GM23338 (cell line): ENCODE results near the gene RAMP3.
"Not testable (repeated sequence)": the region's sequence is repeated elsewhere in the genome, so short reads cannot be mapped to it uniquely, and the experiment has no call there.

Source experiments
- CREB1 ChIP-seq: fragments of 250-450 bp; sonication (Bioruptor Pico); IDR thresholded peaks from 2 replicates; pipeline ENCODE4 v1.5.0; 2020; ENCODE audit warnings: low read depth, mild to moderate bottlenecking, moderate library complexity
- ETS1 ChIP-seq: IDR thresholded peaks from 2 replicates; pipeline ENCODE4 v1.6.1; 2016; ENCODE audit warnings: antibody characterized with exemption
- EZH2 ChIP-seq: fragments of 200-600 bp; sonication (generic); IDR thresholded peaks from one replicate; pipeline ENCODE4 v1.8.0; 2017; ENCODE audit warnings: antibody characterized with exemption, mild to moderate bottlenecking, low read depth; ENCODE audit not compliant: unreplicated experiment
- EZH2phosphoT487 ChIP-seq: fragments of 200-600 bp; sonication (generic); IDR thresholded peaks from one replicate; pipeline ENCODE4 v1.8.1; 2018; ENCODE audit warnings: antibody characterized with exemption; ENCODE audit not compliant: unreplicated experiment
- JUNB ChIP-seq: IDR thresholded peaks from one replicate; pipeline ENCODE4 v1.6.1; 2016; ENCODE audit warnings: antibody characterized with exemption; ENCODE audit not compliant: unreplicated experiment
- NANOG ChIP-seq: IDR thresholded peaks from 2 replicates; pipeline ENCODE4 v1.6.1; 2016; ENCODE audit warnings: antibody characterized with exemption, borderline replicate concordance
- POLR2AphosphoS5 ChIP-seq: IDR thresholded peaks from 2 replicates; pipeline ENCODE4 v1.6.1; 2016; ENCODE audit warnings: antibody characterized with exemption, low read depth
- REST ChIP-seq: IDR thresholded peaks from one replicate; pipeline ENCODE4 v1.6.1; 2018; ENCODE audit warnings: antibody characterized with exemption; ENCODE audit not compliant: unreplicated experiment
- ZNF114 ChIP-seq: fragments of 250-450 bp; sonication (Bioruptor Pico); IDR thresholded peaks from 2 replicates; pipeline ENCODE4 v1.5.0; 2020; ENCODE audit warnings: mild to moderate bottlenecking, moderate library complexity
- TF ChIP-seq, protein P1 (sequence below), 2 experiments: fragments of 200-600 bp in 1 of 2; sonication (generic) in 1 of 2; conservative IDR thresholded peaks; 2 replicates each; pipeline versions ENCODE4 v1.5.1 to v1.6.1; 2016 to 2017; ENCODE audit warnings: antibody characterized with exemption in 2 of 2, low read depth in 2 of 2, mild to moderate bottlenecking in 2 of 2, moderate library complexity in 1 of 2

GRCh38 chr7:45209909-45210308 is 52.3 kb downstream of the RAMP3 start:
- TF ChIP-seq, protein P1, sequence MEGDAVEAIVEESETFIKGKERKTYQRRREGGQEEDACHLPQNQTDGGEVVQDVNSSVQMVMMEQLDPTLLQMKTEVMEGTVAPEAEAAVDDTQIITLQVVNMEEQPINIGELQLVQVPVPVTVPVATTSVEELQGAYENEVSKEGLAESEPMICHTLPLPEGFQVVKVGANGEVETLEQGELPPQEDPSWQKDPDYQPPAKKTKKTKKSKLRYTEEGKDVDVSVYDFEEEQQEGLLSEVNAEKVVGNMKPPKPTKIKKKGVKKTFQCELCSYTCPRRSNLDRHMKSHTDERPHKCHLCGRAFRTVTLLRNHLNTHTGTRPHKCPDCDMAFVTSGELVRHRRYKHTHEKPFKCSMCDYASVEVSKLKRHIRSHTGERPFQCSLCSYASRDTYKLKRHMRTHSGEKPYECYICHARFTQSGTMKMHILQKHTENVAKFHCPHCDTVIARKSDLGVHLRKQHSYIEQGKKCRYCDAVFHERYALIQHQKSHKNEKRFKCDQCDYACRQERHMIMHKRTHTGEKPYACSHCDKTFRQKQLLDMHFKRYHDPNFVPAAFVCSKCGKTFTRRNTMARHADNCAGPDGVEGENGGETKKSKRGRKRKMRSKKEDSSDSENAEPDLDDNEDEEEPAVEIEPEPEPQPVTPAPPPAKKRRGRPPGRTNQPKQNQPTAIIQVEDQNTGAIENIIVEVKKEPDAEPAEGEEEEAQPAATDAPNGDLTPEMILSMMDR (conservative IDR thresholded peaks at IDR 0.05; ENCODE audit: low read depth in 2 of 2), result not testable (repeated sequence)
- TF ChIP-seq ETS1; POLR2AphosphoS5; ZNF114 (CRISPR knock-in tag); EZH2; EZH2phosphoT487; JUNB; CREB1 (CRISPR knock-in tag); REST; NANOG: not testable (repeated sequence)
